Left renal cortex interstitium (tissue), 4 donors: ENCODE results near the gene PADI3. TPM values are rescaled to one million over a fixed set of nuclear protein-coding genes. Genes with fewer than 3 reads are reported as not detected.

Experiments
- DNase-seq, 4 donors: peaks; one replicate each; pipeline ENCODE4 v3.0.0-alpha.2; 2013; ENCODE audit warnings: low read depth in 4 of 4, low spot score in 2 of 4, missing footprints in 1 of 4
- polyA plus RNA-seq, 4 donors: library from polyadenylated mRNA; unstranded; fragments of 120-200 nt; gene quantifications; one replicate each; pipeline ENCODE4 v1.2.1, GENCODE V29; 2013; ENCODE audit not compliant: insufficient read length in 4 of 4

Gene PADI3
- polyA plus RNA-seq, 4 donors: 0.11 to 0.23 (median 0.13) TPM

- DNase-seq: no peak
Observed at GRCh38 chr1:17295292-17295691, 46.4 kb downstream of the PADI3 start.

GRCh38 chr1:17296086-17296485, 47.2 kb downstream of the PADI3 start:
- DNase-seq: no peak

DNA sequence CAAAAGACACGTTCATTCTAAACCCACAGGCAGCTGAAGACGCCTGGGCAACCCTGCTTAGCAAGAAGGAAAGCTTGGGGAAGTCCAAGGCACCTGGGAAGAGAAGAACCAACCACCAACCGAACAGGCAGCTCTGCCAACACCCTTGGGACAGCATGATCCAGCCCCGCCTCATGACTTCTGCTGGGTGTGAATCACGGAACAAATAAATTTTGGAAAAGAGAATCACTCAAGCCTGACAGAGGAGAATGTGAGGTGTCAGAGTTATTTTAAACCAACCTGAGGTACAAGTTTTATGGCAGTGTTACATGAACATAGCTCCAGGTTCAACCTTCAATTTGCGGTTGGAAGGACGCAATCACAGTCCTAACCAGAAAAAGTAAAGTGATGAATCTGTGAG, 49.1 kb downstream of the PADI3 start:
- no peak for DNase-seq

DNA sequence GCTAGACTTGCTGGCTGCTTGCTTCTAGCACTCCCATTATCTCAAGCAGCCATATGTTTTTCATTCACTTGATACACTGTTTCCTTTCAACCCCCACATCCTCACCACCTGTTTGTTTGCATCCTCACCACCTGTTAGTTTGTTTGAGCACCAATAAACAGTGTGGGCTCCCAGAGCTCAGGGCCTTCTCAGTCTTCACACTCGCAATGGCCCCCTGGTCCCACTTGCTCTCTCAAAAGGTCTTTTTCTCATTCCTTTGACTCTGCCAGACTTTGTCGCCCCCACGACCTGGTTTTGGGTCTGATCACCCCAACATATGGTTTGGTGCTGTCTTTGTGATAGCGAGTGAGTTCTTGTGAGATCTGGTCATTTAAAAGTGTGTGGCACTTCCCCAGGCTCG, 52.9 kb downstream of the PADI3 start:
- DNase-seq: no peak

GRCh38 chr1:17304151-17304825, 55.4 kb downstream of the PADI3 start:
- DNase-seq: no peak

- DNase-seq: no peak
Observed at GRCh38 chr1:17304826-17305175, 55.9 kb downstream of the PADI3 start.

DNA sequence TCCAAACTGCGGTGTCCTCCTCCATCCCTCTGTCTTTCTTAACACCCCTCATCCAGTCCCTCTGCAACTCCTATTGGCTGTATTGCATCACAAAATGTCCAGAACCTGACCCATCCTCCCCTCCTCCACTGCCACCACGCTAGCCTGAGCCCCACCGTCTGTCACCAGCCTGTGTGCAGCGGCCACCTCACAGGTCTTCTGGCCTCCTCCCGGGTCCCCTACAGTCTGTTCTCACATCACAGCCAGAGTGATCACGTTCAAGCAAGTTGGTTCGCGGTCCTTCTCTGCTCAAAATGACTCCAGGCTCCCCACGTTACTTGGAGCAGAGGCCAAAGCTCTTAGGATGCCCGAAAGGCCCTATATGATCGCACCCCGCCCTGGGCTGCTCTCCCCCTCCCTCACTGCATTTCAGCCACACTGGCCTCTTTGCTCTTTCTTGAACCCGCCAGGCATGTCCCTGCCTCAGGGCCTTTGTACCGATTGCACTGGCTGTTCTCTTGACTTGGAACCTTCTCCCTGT, 56.7 kb downstream of the PADI3 start:
- DNase-seq: no peak

- no peak for DNase-seq
Observed at GRCh38 chr1:17306407-17306806, 57.5 kb downstream of the PADI3 start.

DNA sequence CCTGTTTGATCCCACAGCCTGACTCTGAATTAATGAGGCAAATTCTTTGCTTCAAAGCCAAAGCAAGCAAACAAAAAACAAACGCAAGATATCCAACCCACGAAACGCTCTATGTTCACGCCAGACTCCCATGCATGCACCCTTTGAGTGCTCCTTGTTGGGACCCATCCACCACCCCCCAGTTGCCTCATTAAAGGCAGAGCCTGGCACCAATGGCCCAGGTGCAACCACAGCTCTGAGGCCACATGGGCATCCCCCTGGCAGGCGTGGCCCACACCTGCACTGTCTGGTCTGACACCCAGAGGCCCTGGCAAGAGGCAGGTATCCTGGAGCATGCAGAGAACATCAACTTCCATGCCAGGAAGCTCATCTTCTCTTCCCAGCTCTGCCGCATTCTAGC, 58.0 kb downstream of the PADI3 start:
- no peak for DNase-seq

DNA sequence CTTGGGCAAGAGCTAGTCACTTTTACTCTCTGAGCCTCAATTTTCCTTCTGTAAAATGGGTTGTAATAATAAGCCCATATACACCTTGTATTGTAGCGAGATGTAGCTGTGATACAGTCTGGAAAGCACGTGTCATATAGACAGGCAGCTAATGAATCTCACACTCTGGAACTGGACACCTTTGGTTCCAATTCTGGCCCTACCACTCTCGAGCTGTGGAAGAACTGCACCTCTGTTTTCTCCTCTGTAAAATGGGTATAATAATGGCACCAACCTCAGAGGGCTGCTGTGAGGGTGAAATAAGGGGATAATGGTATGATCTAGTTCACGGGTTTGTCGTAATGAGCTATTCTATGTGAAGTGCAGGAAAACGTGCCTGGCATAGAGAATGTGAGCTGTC, 58.4 kb downstream of the PADI3 start:
- DNase-seq: no peak

- no peak for DNase-seq
Observed at GRCh38 chr1:17307946-17308345, 59.0 kb downstream of the PADI3 start, which contains the start of gene PADI4. PADI4 (plus strand) TSS chr1:17308197; CDS start chr1:17308223, 26 bp downstream.

DNA sequence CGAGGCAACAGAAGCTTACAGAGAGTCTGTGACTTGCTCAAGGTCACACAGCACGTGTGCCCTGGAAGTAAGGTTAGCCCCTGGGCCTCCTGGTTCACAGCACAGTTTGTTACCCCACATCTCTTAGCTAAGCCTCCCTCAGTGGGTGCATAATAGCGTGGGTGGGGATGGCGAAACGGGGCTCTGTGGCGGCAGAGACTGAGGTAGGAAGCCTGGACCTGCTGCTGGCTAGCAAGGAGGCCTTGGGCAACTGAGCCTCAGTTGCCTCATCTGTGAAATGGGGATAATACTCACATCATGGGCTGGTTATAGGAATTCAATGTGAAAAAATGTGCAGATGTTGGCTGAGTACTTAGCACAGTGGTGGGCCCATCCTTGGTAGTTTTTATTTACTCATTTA, 59.7 kb downstream of the PADI3 start:
- no peak for DNase-seq

GRCh38 chr1:17309426-17310067, 60.6 kb downstream of the PADI3 start:
- DNase-seq: no peak

DNA sequence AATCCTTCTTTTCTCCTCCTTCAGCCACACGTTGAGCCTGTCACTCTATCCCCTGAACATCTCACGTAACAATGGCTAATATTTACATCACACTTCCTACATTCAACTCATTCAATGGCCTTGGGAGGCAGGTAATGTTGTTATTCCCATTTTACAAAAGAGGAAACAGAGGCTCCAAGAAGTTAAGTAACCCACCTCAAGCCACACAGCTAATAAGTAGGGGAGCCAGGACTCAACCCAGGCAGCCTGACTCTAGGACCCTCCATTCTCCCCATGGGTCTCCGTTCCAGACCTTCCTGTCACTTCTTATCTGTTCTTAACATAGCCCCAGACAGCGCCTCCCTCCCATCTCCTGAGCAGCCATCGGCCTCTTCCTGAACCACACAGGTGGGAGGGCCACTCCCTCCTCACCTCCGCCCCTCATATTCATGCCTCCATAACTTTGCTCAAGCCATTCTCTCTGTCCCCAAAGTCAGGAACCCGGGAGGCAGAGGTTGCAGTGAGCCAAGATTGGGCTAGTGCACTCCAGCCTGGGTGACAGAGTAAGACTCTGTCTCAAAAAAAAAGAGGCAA, 61.3 kb downstream of the PADI3 start:
- DNase-seq: no peak

GRCh38 chr1:17313530-17314309, 64.8 kb downstream of the PADI3 start:
- DNase-seq: no peak

DNA sequence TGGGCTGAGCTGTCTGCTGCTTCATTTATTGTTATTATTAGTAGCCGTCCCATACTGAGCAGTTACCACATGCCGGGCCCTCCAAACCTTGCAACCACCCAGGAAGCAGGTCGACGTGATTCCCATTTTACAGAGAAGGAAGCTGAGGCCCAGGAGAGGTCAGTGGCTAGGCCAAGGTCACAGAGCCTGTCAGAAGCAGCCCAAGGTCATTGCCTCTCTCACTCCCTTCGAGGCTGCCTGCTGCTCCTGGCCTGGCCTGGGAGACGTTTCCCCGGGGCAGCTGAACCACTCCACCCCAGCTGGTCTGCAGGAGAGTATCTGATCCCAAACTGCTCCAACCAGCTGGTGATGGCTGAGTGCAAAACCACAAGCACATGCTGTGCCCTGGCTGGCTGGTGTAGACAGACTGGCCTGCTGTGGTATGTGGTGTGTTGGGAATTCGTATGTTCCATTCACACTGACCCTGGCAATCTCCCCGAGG, 65.6 kb downstream of the PADI3 start:
- DNase-seq: no peak

DNA sequence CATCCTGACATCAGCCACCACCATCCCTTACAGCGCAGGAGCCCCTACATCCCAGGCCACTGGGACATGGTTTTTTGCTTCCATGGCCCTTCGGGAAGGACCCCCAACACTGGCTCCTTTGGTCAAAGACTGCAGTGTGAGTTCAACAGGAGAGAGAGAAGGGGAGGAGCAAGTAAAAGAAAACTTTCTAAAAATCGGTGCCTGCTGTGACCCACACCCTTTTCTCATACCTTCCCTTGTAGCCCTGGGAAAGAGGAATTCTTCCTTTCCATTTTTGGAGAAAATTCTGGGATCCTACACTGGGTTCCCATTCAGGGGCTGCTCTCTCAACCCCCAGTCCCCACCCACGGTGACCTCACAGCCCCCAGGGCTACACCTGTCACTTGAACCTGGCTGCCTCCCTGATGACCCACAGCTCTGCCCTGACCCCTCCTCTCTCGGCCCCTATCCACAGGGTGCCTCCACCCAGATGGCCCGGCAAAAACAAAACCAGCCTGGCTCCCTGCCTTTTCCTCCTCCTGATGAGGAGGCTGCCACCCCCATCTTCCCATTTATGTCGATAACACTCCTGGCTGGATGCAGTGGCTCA, 66.7 kb downstream of the PADI3 start:
- no peak for DNase-seq

DNA sequence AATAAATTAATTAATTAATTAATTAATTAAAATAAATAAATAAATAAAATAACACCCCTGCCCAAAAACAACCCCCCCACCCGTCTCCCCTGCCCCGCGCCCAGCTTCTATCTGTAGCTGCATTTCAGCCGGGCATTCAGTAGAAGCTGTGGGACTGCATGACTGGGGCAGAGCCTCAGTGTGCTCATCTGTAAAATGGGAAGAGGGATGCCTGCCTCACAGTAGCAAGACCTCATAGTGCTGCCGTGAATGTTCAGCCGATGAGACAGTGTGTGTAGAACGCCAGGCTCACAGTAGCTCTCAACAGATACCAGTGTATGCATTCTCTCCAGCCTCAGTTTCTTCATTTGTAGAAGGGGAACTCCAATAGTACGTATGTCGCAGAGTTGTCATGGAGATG, 67.8 kb downstream of the PADI3 start:
- no peak for DNase-seq

DNA sequence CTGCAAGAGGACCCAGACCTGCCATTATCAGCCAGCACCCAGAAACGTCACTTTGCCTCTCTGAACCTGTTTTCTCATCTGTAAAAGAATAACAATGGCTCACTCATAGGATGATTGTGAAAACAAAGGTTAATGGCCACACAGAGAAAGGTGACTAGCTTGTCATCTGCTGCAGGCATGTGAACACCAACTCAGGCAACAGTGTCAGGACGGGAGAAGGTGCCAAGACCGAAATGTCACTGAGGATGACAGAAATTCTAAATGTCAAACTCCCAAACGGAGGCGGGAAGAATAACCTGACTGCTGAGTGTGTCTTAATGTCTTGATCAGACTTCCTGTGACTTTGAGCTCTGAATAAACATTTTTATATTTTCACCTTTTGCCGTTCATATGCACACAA, 69.4 kb downstream of the PADI3 start:
- no peak for DNase-seq

- DNase-seq: no peak
Observed at GRCh38 chr1:17319561-17320350, 70.9 kb downstream of the PADI3 start.
